ENCODE data around the gene FBXL16. TPM values are rescaled to one million over a fixed set of nuclear protein-coding genes. Genes with fewer than 3 reads are reported as not detected.

Gene FBXL16
- polyA plus RNA-seq, 2 of the 4 experiments (the other 2 are of a cell fraction), result 0.53 to 1.2 TPM

GRCh38 chr16:722835-723633 is 17.4 kb upstream of the FBXL16 start:
- no peak overlapping the region for H3K27ac ChIP-seq
- H3K4me1 ChIP-seq, result peaks cover 37% of the 10 kb centered on the region
- no peak overlapping the region for H3K4me3 ChIP-seq
- no peak for ATAC-seq
- ChIA-PET POLR2A (interaction anchor here (4.2 kb wide), 1 partner anchor 8 kb away, joined by 23 read pairs; the partner anchor contains the start of gene METRN), CTCF (interaction anchor here (0.7 to 28.0 kb wide), 5 partner anchors 9 to 62 kb away, joined by 3 to 656 read pairs (median 4); partner anchors contain the start of genes ANTKMT, CCDC78, CIAO3 and FBXL16)
- DNase-seq (ENCODE audit: low read depth in 1 of 2, low spot score in 1 of 2), result no peak
- 88% methylated on average over 14 of the region's 24 CpGs for WGBS (ENCODE audit: missing lambda C conversion rate)
- FAIRE-seq, result no peak
- no peak overlapping the region for H3K4me2 ChIP-seq
- TF ChIP-seq NFE2L2 (conservative IDR thresholded peaks at IDR 0.05; ENCODE audit: low read length) (no peak), JUN (IDR thresholded peaks at IDR 0.05) (0 out of 5 replicates have a peak, but pooled peaks of 1 of the 2 experiments have one; percentile 11)
- H3K9me3 ChIP-seq, result no peaks in the 10 kb centered on the region

DNA sequence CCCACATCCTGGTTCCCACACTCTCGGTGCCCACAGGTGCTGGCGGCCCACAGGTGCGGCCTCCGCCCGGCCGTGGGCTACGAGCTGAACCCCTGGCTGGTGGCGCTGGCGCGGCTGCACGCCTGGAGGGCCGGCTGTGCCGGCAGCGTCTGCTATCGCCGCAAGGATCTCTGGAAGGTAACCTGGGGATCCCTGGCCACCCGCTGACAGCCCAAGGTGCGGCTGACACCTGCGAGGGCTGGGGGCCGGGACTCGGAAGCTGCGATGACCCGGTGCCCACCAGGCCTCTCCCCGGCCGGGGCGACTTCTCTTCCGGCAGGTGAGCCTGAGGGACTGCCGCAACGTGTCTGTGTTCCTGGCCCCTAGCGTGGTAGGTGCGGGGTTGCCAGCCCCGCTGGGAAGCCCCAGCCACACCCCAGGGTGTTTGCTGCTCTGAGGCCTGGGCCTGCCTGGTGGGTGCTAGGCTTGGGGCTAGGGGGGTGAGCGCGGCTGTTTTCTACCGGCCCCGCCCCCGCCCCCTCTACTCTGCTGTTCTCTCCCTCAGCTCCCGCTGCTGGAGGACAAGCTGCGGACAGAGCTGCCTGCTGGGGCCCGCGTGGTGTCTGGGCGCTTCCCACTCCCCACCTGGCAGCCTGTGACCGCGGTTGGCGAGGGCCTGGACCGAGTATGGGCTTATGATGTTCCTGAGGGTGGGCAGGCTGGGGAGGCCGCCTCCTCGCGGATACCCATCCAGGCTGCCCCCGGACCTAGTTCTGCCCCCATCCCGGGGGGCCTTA is 16.4 kb upstream of the FBXL16 start:
- Histone ChIP-seq H3K9me3 (no peaks in the 10 kb centered on the region), H3K4me3 (peak overlapping the region; percentile 93), H3K4me2 (peak overlapping the region; percentile 94), H3K4me1 (peaks cover 47% of the 10 kb centered on the region), H3K27ac (peak overlapping the region; percentile 98 to 99)
- FAIRE-seq, result no peak
- ATAC-seq, result no peak
- CTCF ChIA-PET, result interaction anchor here (0.6 to 28.0 kb wide), 6 partner anchors 8 to 64 kb away, joined by 3 to 656 read pairs (median 16); partner anchors contain the start of genes ANTKMT, CCDC78, CIAO3 and FBXL16
- DNase-seq (ENCODE audit: low read depth in 1 of 2, low spot score in 1 of 2), result no peak
- POLR2A ChIA-PET, result interaction anchor here (0.6 to 2.6 kb wide), 10 partner anchors 9 to 66 kb away, joined by 3 to 33 read pairs (median 6); partner anchors contain the start of genes CHTF18, RPUSD1, STUB1 and WDR24
- no peak for TF ChIP-seq RFX5 (IDR thresholded peaks at IDR 0.05)
- TF ChIP-seq PHF8 (IDR thresholded peaks at IDR 0.05; ENCODE audit: borderline replicate concordance, low read depth), result no peak
- TF ChIP-seq ESRRA (IDR thresholded peaks at IDR 0.05; ENCODE audit: borderline replicate concordance, low read length), result no peak
- TF ChIP-seq BHLHE40 (IDR thresholded peaks at IDR 0.05; ENCODE audit: low read depth, low read length), result no peak
- TF ChIP-seq TP53 (CRISPR knock-in tag; IDR thresholded peaks at IDR 0.05), result no peak
- TF ChIP-seq HDAC2 (IDR thresholded peaks at IDR 0.05), result no peak
- TF ChIP-seq TFCP2L1 (CRISPR knock-in tag; IDR thresholded peaks at IDR 0.05), result no peak
- TF ChIP-seq HEYL (CRISPR knock-in tag; IDR thresholded peaks at IDR 0.05), result no peak
- 91% methylated on average over 29 of the region's 51 CpGs for WGBS (ENCODE audit: missing lambda C conversion rate)

GRCh38 chr16:720990-721764 is 15.6 kb upstream of the FBXL16 start, which contains the start of gene ANTKMT:
Gene ANTKMT, plus strand, starts transcription at chr16:721146. Its CDS starts 129 bp downstream, at chr16:721275.
- ChIA-PET POLR2A (interaction anchor here (0.6 to 2.6 kb wide), 13 partner anchors 9 to 67 kb away, joined by 3 to 33 read pairs (median 6); partner anchors contain the start of genes CHTF18, CIAO3, RPUSD1 and STUB1), CTCF (interaction anchor here (3.9 to 28.0 kb wide), 3 partner anchors 7 to 65 kb away, joined by 29 to 656 read pairs (median 656); partner anchors contain the start of genes ANTKMT, CCDC78, CIAO3 and FBXL16)
- Histone ChIP-seq H3K4me2 (peak within 1 kb of the TSS; percentile 94), H3K27ac (peak within 1 kb of the TSS; percentile 98 to 99), H3K9me3 (no peaks in the 10 kb centered on the region), H3K4me3 (peak within 1 kb of the TSS; percentile 93), H3K4me1 (peaks cover 49% of the 10 kb centered on the region)
- FAIRE-seq (no peak), DNase-seq (ENCODE audit: low read depth in 1 of 2, low spot score in 1 of 2) (peak; percentile 84 to 88), ATAC-seq (peak; percentile 53 to 70)
- 53% methylated on average over 25 of the region's 106 CpGs for WGBS (ENCODE audit: missing lambda C conversion rate)
- TF ChIP-seq ZC3H11A (IDR thresholded peaks at IDR 0.05), result no peak
- peak; percentile 52; the same call in 1 of the 2 replicates for TF ChIP-seq PBX3 (IDR thresholded peaks at IDR 0.05)
- TF ChIP-seq FOSB (CRISPR knock-in tag; IDR thresholded peaks at IDR 0.05), result no peak
- no peak; the same call in 1 of the 2 replicates for TF ChIP-seq MYC (IDR thresholded peaks at IDR 0.05; ENCODE audit: borderline replicate concordance, low read length)
- TF ChIP-seq KDM5A (IDR thresholded peaks at IDR 0.05), result peak; percentile 79
- no peak for TF ChIP-seq RNF2 (IDR thresholded peaks at IDR 0.05; ENCODE audit: borderline replicate concordance, low read depth)
- TF ChIP-seq EHF (CRISPR knock-in tag; IDR thresholded peaks at IDR 0.05), result peak; percentile 80
- peak; percentile 47 for TF ChIP-seq GATA3 (IDR thresholded peaks at IDR 0.05; ENCODE audit: borderline replicate concordance)
- TF ChIP-seq CHD4 (IDR thresholded peaks at IDR 0.05; ENCODE audit: borderline replicate concordance), result no peak
- TF ChIP-seq RARB (CRISPR knock-in tag; IDR thresholded peaks at IDR 0.05), result no peak
- no peak for TF ChIP-seq JUNB (IDR thresholded peaks at IDR 0.05)
- TF ChIP-seq, protein P1, sequence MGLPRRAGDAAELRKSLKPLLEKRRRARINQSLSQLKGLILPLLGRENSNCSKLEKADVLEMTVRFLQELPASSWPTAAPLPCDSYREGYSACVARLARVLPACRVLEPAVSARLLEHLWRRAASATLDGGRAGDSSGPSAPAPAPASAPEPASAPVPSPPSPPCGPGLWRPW (IDR thresholded peaks at IDR 0.05), result no peak
- TF ChIP-seq EP300 (IDR thresholded peaks at IDR 0.05), result peak in 1 of 2 experiments; percentile 25; a peak in 1 of 5 replicates
- TF ChIP-seq REST (IDR thresholded peaks at IDR 0.05), result no peak
- no peak; the same call in none of the 2 replicates for TF ChIP-seq HOXB5 (CRISPR knock-in tag; IDR thresholded peaks at IDR 0.05)

All from A549 (cell line).